Measurements from ENCODE around the gene COL5A1.
"Not testable (repeated sequence)": the region's sequence is repeated elsewhere in the genome, so short reads cannot be mapped to it uniquely, and the experiment has no call there.

The COL5A1 gene

DNA sequence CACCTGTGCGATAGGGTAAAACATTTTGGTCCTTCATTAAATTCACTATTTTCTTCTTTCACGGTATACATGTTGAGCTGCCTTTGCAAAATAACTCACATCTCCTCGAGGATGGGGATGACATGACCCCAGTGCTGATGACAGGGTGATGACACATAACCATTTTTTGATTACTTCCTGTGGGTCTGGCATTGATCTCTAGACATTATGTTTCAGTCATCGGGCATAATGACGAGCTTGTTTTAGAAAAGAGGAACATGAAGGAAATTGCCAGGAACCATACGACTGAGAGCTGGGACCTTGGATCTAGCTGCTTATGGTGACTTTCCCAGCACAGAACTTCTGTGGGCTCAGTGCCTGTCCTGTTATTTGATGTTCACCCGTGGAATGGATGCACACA is 25.2 kb downstream of the COL5A1 start:
- TF ChIP-seq, protein P1, sequence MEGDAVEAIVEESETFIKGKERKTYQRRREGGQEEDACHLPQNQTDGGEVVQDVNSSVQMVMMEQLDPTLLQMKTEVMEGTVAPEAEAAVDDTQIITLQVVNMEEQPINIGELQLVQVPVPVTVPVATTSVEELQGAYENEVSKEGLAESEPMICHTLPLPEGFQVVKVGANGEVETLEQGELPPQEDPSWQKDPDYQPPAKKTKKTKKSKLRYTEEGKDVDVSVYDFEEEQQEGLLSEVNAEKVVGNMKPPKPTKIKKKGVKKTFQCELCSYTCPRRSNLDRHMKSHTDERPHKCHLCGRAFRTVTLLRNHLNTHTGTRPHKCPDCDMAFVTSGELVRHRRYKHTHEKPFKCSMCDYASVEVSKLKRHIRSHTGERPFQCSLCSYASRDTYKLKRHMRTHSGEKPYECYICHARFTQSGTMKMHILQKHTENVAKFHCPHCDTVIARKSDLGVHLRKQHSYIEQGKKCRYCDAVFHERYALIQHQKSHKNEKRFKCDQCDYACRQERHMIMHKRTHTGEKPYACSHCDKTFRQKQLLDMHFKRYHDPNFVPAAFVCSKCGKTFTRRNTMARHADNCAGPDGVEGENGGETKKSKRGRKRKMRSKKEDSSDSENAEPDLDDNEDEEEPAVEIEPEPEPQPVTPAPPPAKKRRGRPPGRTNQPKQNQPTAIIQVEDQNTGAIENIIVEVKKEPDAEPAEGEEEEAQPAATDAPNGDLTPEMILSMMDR (IDR thresholded peaks at IDR 0.05; ENCODE audit: low read depth, low read length, missing control alignments), result no peak
- no peak overlapping the region for H3K4me3 ChIP-seq (ENCODE audit: low read depth, low read length)
- no peak for DNase-seq (ENCODE audit: low read depth)
- in situ Hi-C loops (cut with HindIII; ENCODE audit: low sequenced_read_pairs), result no loop called here

GRCh38 chr9:134668977-134669376 is 27.4 kb downstream of the COL5A1 start:
- H3K4me3 ChIP-seq (ENCODE audit: low read depth, low read length); in situ Hi-C loops (cut with HindIII; ENCODE audit: low sequenced_read_pairs); DNase-seq (ENCODE audit: low read depth): not testable (repeated sequence)

- in situ Hi-C loops (cut with HindIII; ENCODE audit: low sequenced_read_pairs), result no loop called here
- no peak overlapping the region for H3K4me3 ChIP-seq (ENCODE audit: low read depth, low read length)
- DNase-seq (ENCODE audit: low read depth), result no peak
- TF ChIP-seq, protein P1 (IDR thresholded peaks at IDR 0.05; ENCODE audit: low read depth, low read length, missing control alignments), result no peak
Measured at GRCh38 chr9:134669399-134669955, 27.9 kb downstream of the COL5A1 start.

GRCh38 chr9:134670042-134670525 is 28.5 kb downstream of the COL5A1 start:
- in situ Hi-C loops (cut with HindIII; ENCODE audit: low sequenced_read_pairs), result no loop called here
- peak; percentile 83 for DNase-seq (ENCODE audit: low read depth)
- H3K4me3 ChIP-seq (ENCODE audit: low read depth, low read length), result no peak overlapping the region
- TF ChIP-seq, protein P1 (IDR thresholded peaks at IDR 0.05; ENCODE audit: low read depth, low read length, missing control alignments), result no peak

- no peak for DNase-seq (ENCODE audit: low read depth)
- H3K4me3 ChIP-seq (ENCODE audit: low read depth, low read length), result no peak overlapping the region
- in situ Hi-C loops (cut with HindIII; ENCODE audit: low sequenced_read_pairs), result no loop called here
- TF ChIP-seq, protein P1 (IDR thresholded peaks at IDR 0.05; ENCODE audit: low read depth, low read length, missing control alignments), result no peak
Measured at GRCh38 chr9:134670851-134671281, 29.3 kb downstream of the COL5A1 start.

GRCh38 chr9:134671341-134672113 is 29.9 kb downstream of the COL5A1 start:
- peak; percentile 55 for DNase-seq (ENCODE audit: low read depth)
- TF ChIP-seq, protein P1 (IDR thresholded peaks at IDR 0.05; ENCODE audit: low read depth, low read length, missing control alignments), result no peak
- H3K4me3 ChIP-seq (ENCODE audit: low read depth, low read length), result no peak overlapping the region
- in situ Hi-C loops (cut with HindIII; ENCODE audit: low sequenced_read_pairs), result no loop called here

DNA sequence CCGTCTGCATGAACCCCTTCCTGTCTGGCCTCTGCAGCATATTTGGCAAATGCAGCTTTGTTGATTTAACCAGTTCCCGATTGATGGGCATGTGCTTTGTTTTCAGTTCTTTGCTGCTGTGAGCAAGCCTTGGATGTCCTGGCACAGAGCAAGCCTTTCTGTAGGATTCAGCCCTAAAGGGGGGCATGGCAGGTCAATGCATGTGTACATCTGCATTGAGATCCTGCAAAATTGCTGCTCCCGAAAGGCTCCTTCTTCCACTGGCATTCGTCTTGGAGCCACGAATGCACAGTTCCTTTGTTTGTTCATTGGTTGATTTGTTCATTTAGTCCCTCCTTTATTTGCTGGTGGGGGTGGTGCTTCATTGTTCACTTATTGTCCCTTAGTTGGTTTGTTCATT is 34.8 kb downstream of the COL5A1 start:
- in situ Hi-C loops (cut with HindIII; ENCODE audit: low sequenced_read_pairs), result no loop called here
- TF ChIP-seq, protein P1 (IDR thresholded peaks at IDR 0.05; ENCODE audit: low read depth, low read length, missing control alignments), result no peak
- H3K4me3 ChIP-seq (ENCODE audit: low read depth, low read length), result no peak overlapping the region
- DNase-seq (ENCODE audit: low read depth), result no peak

Measured in astrocyte of the cerebellum (primary cell).